Measurements from ENCODE around the gene MOK. TPM values are rescaled to one million over a fixed set of nuclear protein-coding genes. Genes with fewer than 3 reads are reported as not detected.

Gene MOK
- total and polyA plus RNA-seq, 2 of the 4 experiments (the other 2 are of a cell fraction) = 16.8 to 48.5 TPM

- H3K9me3 ChIP-seq (ENCODE audit: control insufficient read depth, insufficient read depth, low read length) = no peaks in the 10 kb centered on the region
- H4K8ac ChIP-seq (ENCODE audit: low read depth in 2 of 2, low read length in 2 of 2) = no peak overlapping the region
- DNase-seq (no peak), ATAC-seq (ENCODE audit: low read depth) (no peak)
- no peak overlapping the region for H3K56ac ChIP-seq (ENCODE audit: extremely low read depth, insufficient read depth, low read length)
- ChIA-PET CTCF (no interaction called here), POLR2A (ENCODE audit: unreplicated experiment) (no interaction called here)
- H3K18ac ChIP-seq (ENCODE audit: low read depth, low read length) = no peak overlapping the region
- H4K91ac ChIP-seq (ENCODE audit: insufficient read depth, low read depth, low read length) = no peak overlapping the region
- H3K4ac ChIP-seq (ENCODE audit: low read depth, low read length) = no peak overlapping the region
- no peak overlapping the region for H3K9ac ChIP-seq (ENCODE audit: low read depth, low read length)
- H3K14ac ChIP-seq (replicated peaks; ENCODE audit: low read depth, low read length) = no peak overlapping the region
- H2AK9ac ChIP-seq (replicated peaks; ENCODE audit: low read depth, low read length, poor library complexity) = no peak overlapping the region
- no peak overlapping the region for H4K5ac ChIP-seq (ENCODE audit: low read depth, low read length)
- 0 out of 2 replicates have a peak, but pooled peaks cover 5% of the 10 kb centered on the region for H3K9me1 ChIP-seq (ENCODE audit: insufficient read depth, low read length)
- no peaks in the 10 kb centered on the region for H3K27me3 ChIP-seq (ENCODE audit: control insufficient read depth, insufficient read depth, low read length)
- no peak overlapping the region for H2BK120ac ChIP-seq (ENCODE audit: low read depth, low read length)
- no peak overlapping the region for H3K27ac ChIP-seq (ENCODE audit: insufficient read depth, low read length)
- H3K4me1 ChIP-seq (ENCODE audit: control insufficient read depth, insufficient read depth, low read length) = peaks cover 4% of the 10 kb centered on the region; the same call in 1 of the 2 replicates
- H3K36me3 ChIP-seq (ENCODE audit: control insufficient read depth, insufficient read depth, low read length) = peaks cover 3% of the 10 kb centered on the region; the same call in 1 of the 2 replicates
- H2AFZ ChIP-seq (replicated peaks; ENCODE audit: low read length, poor library complexity) = no peak overlapping the region
- H4K20me1 ChIP-seq (ENCODE audit: insufficient read depth, low read length) = no peaks in the 10 kb centered on the region
- H2BK20ac ChIP-seq (ENCODE audit: low read depth, low read length) = no peak overlapping the region
- no peak overlapping the region for H3K4me3 ChIP-seq (ENCODE audit: insufficient read depth, low read depth, low read length)
- H3K79me1 ChIP-seq (ENCODE audit: low read depth in 1 of 2, low read length in 2 of 2) = peaks cover 0 to 3% of the 10 kb centered on the region in 2 experiments; a peak in 1 of 4 replicates
- 86% methylated on average over 15 of the region's 22 CpGs; no CpG with 5 or more reads in 1 of the 2 experiments for WGBS, 2 experiments (ENCODE audit: extremely low coverage in 2 of 2, insufficient read length in 1 of 2)
- no TSS peak for BruUV-seq (replicated peaks)
- in situ Hi-C loops (cut with MboI; ENCODE audit: low sequenced_read_pairs) (no loop called here), intact Hi-C loops (cut with micrococcal nuclease) (no loop called here), dilution Hi-C loops (cut with HindIII; ENCODE audit: low sequenced_read_pairs, unreplicated experiment) (no loop called here)
- no peak overlapping the region for H3K4me2 ChIP-seq (ENCODE audit: low read depth, low read length)
- H3K23ac ChIP-seq (ENCODE audit: low read depth, low read length) = no peak overlapping the region
- no peak overlapping the region for H2BK5ac ChIP-seq (ENCODE audit: low read depth, low read length, poor library complexity, severe bottlenecking)
- H2AK5ac ChIP-seq (ENCODE audit: low read depth, low read length) = no peak overlapping the region
- H2BK15ac ChIP-seq (ENCODE audit: low read depth, low read length) = no peak overlapping the region
- TF ChIP-seq MAFK (IDR thresholded peaks at IDR 0.05; ENCODE audit: low read depth, low read length) (no peak), MAZ (IDR thresholded peaks at IDR 0.05; ENCODE audit: borderline replicate concordance, low read depth, low read length) (no peak), CEBPB (IDR thresholded peaks at IDR 0.05; ENCODE audit: low read depth, low read length) (no peak), POLR2A (IDR thresholded peaks at IDR 0.05; ENCODE audit: low read depth, low read length) (no peak), FOS (IDR thresholded peaks at IDR 0.05; ENCODE audit: low read depth, low read length) (no peak), RFX5 (IDR thresholded peaks at IDR 0.05; ENCODE audit: low read depth, low read length) (no peak), CHD1 (IDR thresholded peaks at IDR 0.05; ENCODE audit: low read depth, low read length) (no peak), SMC3 (IDR thresholded peaks at IDR 0.05; ENCODE audit: low read depth, low read length) (no peak), MXI1 (IDR thresholded peaks at IDR 0.05; ENCODE audit: borderline replicate concordance, low read depth, low read length) (no peak), BHLHE40 (IDR thresholded peaks at IDR 0.05; ENCODE audit: low read depth, low read length) (no peak), RAD21 (IDR thresholded peaks at IDR 0.05; ENCODE audit: low read length) (no peak), NFE2L2 (IDR thresholded peaks at IDR 0.05; ENCODE audit: low read depth, low read length) (no peak), RCOR1 (IDR thresholded peaks at IDR 0.05; ENCODE audit: insufficient replicate concordance, low read length) (no peak)
- TF ChIP-seq, protein P1, sequence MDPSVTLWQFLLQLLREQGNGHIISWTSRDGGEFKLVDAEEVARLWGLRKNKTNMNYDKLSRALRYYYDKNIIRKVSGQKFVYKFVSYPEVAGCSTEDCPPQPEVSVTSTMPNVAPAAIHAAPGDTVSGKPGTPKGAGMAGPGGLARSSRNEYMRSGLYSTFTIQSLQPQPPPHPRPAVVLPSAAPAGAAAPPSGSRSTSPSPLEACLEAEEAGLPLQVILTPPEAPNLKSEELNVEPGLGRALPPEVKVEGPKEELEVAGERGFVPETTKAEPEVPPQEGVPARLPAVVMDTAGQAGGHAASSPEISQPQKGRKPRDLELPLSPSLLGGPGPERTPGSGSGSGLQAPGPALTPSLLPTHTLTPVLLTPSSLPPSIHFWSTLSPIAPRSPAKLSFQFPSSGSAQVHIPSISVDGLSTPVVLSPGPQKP (IDR thresholded peaks at IDR 0.05; ENCODE audit: borderline replicate concordance, low read depth, low read length) = no peak
- TF ChIP-seq, protein P2, sequence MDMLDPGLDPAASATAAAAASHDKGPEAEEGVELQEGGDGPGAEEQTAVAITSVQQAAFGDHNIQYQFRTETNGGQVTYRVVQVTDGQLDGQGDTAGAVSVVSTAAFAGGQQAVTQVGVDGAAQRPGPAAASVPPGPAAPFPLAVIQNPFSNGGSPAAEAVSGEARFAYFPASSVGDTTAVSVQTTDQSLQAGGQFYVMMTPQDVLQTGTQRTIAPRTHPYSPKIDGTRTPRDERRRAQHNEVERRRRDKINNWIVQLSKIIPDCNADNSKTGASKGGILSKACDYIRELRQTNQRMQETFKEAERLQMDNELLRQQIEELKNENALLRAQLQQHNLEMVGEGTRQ (IDR thresholded peaks at IDR 0.05; ENCODE audit: low read depth, low read length) = no peak
Observed at GRCh38 chr14:102231476-102232347, 73.3 kb downstream of the MOK start.
